Cortex of kidney (tissue), 1 donor: ENCODE measurements around the gene SCG2.

Experiments used
- DNase-seq: peaks from one replicate; lab custom pipeline; 2025; lab: John Stamatoyannopoulos, UW

The SCG2 gene

DNA sequence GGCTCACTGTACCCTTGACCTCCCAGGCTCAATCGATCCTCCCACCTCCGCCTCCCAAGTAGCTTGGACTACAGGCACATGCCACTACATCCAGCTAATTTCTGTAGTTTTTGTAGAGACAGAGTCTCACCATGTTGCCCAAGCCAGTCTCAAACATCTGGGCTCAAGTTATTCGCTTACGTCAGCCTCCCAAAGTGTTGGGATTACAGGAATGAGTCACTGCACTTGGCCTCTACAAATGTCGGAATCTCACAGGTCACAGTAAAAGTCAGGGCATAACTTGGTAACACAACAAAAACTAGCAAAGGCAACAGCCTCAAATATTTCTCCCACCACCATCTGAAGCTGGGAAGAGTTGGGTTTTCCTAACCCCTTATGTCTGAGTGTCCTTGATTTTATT, 25.3 kb downstream of the SCG2 start:
- no peak for DNase-seq

DNA sequence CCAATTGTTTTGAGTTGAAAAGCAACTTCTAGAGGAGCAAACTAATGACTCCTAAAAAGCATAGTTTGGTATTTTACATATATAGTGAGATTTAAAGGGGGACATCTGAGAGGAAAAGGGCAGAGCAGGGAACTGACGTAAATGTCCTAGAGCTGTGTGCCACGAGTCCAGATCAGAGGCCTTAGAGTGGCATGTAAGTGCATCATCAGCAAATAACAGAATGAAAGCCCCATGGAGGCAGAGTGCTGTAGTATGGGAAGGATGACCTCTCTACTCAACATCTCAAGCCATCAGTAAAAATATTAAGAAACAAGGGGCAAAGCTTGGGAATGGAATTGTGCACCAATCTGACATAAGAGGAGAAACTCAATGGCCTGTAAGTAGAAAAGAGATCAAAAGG, 31.4 kb downstream of the SCG2 start:
- DNase-seq = no peak

- no peak for DNase-seq
Measured at GRCh38 chr2:223566396-223566795, 35.8 kb downstream of the SCG2 start.

GRCh38 chr2:223563462-223563861, 38.7 kb downstream of the SCG2 start:
- no peak for DNase-seq

GRCh38 chr2:223562078-223562477, 40.1 kb downstream of the SCG2 start:
- DNase-seq = no peak

DNA sequence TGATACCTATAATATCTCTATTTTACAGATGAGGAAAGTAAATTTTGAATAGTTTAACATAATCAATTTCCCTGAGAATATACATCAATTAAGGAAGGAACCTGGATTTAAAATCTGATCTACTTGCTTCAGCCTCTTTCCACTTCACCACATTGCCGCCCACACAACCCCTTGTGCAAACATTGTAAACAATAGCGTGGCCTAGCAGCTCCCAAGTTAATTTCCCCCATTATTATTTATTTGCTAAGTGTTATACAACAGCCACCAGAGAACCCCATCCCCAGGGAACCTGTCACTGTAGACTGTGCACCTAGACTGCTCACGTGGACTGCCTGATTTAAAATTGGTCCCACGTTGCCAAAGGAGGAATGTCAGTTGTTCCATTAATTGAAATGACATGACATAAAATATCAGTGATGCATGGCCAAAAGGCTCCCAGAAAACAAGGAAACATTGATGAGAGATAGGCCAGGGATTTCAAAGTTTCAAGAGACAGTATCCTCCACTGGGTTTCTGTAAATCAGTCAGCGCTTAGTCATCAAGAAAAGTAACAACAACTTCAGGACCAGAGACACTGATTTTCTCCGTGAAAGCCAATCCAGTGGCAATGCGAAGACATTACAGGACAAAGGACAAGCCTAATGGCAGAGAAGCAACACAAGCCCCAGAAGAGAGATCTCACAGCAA, 41.3 kb downstream of the SCG2 start:
- DNase-seq = no peak

DNA sequence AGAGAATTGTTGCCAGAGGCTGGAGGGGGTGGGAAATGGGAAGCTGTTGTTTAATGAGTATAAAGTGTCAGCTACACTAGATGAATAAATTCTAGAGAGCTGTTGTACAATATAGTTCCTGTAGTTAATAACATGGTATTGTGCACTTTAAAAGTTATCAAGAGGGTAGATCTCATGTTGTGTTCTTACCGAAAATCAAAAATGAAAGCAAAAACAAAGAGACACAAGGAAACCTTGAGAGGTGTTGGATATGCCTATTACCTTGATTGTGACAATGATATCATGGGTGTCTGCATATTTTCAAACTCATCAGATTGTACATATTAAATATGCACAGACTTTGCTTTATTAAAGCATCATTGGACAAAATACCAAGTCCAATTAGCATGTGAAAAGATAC, 43.2 kb downstream of the SCG2 start:
- no peak for DNase-seq

DNA sequence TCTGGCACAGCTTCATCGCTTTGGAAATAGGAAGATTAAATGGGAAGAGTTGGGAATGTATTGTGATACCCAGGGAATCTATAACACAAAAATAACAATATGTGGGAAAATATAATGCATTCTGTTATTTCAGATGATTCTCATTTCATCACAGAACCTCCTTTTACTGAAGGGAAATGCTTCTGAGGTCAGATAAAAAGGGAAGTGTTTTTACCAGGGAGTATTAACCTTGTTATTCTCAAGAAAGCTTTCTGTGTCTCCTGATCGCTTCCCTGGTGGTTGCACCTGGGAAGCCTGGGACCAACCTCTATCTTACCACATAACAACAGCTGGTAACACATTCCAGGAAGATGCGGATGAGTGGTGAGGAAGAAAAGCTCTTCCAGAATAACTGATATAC, 47.2 kb downstream of the SCG2 start:
- DNase-seq = no peak

DNA sequence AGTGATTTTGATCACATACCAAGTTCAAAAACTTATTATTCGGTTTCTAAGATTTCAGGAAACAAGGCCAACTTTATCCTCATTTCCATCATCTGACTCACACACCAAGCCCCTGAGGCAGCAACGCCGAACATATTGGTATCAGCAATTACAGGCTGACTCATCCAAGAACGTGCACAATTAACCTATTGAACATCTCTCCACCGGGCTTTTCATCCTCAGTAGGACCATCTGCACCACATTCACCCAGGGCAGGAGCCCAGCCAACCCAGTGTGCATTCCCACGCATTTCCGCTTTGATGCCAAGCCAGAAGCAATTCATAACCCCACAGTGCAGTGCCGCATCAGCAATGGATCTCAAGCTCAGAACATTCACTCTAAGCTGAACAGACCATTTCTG, 52.9 kb downstream of the SCG2 start:
- no peak for DNase-seq

- no peak for DNase-seq
Measured at GRCh38 chr2:223548194-223548593, 54.0 kb downstream of the SCG2 start.
